Inflammatory macrophage treated with lipopolysaccharide for 1 hour (primary cell): ENCODE measurements around the gene NR1D1.
A peak's percentile ranks its signal among the peaks of the same experiment; 100 is the strongest.
"Not testable (repeated sequence)": the region's sequence is repeated elsewhere in the genome, so short reads cannot be mapped to it uniquely, and the experiment has no call there.

ENCODE experiments used
- DNase-seq, 2 donors: peaks; one replicate each; pipeline ENCODE4 v3.0.0-alpha.2; 2020 to 2022

The NR1D1 gene

DNA sequence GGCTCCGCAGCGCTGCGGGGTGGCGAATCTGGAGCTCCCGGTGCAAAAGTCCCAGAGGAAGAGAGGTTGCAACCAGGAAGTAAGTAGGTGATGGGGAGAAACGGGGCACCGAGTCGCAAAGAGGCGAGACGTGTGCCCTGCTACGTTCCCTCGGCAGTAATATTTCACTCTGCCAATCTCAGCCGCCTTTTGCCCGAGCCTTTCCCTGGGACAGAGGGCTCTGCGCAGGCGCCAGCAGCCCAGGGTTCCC is at the start of gene NR1D1:
Gene NR1D1, minus strand, starts transcription at position 171 of the 250 bp plus-strand sequence. CDS start 495 bp downstream, outside the sequence.
- no peak for DNase-seq

DNA sequence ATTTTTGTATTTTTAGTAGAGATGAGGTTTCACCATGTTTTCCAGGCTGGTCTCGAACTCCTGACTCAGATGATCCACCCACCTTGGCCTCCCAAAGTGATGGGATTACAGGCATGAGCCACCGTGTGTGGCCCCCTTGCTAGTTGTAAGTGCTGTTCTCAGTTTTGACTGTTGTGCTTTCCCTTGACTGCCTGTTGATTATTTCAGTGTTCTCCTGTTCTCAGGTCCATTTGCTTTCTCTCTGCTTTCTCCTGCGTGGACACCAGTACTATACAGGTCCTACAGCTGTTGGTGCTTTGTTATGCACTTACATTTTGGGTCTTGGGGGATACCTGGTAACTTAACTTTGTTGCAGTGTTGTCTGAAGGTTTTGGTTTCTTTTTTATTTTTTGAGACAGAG is 48.1 kb upstream of the NR1D1 start:
- no peak for DNase-seq

DNA sequence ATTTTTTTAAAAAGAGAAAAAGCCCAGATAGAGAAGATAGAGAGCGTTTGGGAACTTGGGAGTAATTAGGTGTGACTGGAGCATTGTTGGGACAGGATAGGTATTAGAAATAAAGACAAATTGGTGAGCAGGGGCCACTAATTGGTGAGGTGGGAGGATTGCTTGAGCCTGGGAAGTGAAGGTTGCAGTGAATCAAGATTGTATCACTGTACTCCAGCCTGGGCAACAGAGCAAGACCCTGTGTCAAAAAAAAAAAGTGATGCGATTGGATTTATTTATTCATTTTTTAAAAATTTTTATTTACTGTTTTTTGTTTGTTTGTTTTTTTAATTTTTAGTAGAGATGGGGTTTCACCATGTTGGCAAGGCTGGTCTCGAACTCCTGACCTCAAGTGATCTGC is 45.1 kb upstream of the NR1D1 start:
- DNase-seq = no peak

DNA sequence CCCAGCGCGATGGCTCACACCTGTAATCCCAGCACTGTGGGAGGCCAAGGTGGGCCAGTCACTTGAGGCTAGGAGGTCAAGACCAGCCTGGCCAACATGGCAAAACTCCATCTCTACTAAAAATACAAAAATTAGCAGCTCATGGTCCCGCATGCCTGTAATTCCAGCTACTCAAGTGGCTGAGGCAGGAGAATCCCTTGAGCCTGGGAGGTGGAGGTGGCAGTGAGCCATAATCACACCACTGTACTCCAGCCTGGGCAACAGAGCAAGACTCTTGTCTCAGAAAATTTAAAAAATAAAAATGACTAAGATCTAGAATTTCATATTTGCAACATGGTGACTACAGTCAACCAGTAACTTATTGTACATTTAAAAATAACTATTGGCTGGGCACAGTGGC is 42.8 kb upstream of the NR1D1 start:
- not testable (repeated sequence) for DNase-seq

DNA sequence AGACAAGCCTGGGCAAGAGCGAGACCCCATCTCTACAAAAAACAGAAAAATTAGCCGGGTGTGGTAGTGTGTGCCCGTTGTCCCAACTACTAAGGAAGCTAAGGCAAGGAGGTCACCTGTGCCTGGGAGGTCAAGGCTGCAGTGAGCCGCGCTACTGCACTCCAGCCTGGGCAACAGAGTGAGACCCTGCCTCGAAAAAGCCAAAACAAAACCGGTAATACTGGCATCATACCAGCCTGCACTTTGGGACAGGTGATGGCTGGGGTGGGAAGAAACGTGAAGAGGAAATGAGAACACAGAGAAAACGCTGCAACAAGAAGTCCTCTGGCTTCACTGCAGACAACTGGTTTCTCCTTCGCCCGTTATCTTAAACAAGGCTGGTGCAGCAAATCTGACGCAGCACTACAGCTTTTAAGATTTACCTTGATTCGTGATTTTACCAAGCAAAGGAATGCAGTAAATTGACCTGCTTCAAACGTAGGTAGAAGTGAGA is 39.2 kb upstream of the NR1D1 start:
- DNase-seq = no peak

DNA sequence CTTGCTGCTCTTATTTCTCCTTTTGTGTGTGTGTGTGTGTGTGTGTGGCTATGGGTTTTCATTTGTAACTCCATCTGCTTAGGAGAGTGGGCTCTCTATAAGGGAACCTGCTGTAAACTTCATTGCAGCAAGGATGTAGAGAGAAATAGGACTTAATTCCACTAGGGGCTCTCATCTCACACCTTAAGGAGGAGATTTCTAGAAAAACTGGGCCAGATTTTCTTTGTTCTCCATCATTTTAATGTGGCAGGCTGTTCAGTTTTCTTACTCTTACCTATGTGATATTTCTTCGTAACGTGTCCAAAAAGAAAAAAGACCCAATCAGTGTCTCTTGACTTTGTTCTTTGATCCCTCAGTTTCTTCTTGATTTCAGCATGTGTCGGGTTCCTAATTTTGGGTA is 35.4 kb upstream of the NR1D1 start:
- no peak for DNase-seq

DNA sequence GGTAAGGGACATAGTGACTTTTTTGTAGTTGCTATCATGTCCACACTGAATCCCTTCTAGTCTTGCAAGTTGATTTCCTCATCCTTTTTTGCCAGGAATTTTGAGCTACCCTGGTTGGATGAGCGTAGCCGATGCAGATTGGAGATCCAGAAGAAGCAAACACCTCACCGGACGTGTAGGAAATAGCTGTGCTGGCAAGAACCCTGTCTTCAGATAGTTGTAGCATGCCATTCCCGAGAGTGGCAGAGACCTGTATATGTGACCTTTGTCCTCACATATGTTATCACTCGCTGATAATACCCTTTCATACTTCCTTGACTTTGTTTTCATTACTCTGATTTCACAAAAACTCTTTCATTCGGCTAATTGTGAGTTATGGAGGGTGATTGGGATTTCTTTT is 33.8 kb upstream of the NR1D1 start:
- no peak for DNase-seq

DNA sequence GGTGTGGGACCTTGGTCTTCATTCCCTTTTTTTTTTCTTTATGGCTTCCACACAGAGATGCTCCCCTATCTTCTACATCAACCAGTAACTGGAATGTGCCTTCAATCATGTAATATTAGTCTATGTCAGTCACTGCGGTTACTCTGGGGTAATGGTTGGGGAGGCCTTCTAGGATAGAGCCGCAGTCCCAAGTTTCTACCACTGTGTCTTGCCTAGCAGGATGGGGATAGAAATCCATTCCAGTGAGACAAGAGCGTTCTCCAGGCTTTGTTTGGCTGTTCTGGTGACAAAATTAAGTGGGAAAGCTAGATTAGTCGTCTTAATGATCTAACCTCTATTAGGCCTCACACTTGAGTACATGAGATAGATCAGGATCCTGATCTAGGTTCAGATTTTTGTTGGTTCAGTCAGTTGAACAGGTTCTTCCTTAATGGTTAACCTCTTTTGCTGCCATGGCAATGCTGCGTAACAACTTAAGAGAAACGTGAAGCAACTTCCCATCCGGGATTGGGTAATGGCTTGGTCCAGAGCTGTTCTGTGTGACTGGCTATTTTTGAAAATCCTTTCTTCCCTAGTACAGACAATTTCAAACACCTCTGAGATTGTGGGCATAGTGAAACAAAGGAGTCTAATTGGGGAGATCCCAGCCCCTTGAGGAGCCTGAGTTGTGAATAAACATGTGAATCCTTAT is 30.1 kb upstream of the NR1D1 start:
- DNase-seq = peak; percentile 80 to 93

DNA sequence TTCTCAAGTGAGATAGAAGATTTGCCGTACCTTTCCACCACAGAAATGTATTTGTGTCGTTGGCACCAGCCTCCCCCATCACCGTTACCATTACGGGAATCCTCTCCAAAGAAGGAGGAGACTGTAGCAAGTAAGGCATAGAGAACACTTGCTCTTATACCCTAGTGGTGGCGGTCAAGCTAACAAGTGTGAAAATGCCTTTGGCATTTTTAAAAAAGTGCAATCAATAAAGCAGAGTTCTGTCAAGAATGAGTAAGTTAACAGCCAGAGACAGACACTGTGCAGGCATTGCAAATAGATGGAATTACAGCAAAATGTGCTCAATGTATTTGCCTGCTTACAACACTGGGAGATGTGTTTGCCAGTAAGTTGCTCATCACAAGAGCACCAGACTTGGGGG is 29.1 kb upstream of the NR1D1 start:
- no peak for DNase-seq

DNA sequence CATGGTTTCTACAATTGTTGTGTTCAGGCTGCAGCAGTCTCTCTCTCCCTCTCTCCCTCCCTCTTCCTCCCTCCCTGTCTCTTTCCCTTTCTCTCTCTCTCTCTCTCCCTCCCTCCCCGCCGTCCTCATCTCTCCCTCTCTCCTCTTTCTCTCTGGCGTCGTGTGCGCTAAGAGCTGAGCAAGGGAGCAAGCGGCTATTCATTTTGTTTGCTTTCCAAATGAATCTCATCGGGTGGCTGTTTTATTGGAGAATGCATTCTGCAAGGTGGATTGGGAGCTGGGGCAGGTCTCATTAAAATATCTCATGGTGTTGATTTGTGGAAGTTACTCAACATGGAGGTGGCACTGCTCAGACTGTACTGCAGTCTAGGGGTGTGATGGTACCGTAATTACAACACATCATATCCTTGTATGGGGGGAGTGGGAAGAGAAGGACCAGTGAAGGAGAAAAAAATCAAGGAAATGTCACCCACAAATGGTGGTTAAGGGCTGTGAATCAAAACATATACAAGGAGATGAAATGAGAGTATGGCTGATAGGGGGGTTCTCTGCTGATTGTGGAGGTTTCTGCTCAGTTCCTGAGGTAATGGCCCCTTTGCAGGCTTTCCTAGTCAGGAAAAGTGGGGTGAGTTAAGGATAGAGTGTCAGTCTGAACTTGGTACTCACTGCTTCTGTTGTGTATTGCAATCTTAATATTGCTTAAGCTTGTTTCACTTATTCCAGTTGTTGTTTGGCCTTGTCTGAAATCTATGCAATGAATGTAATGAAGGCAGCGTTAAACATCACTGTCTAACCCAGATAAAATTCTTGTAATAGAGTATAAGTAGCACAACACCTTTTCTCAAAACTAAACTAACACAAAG is 24.1 kb upstream of the NR1D1 start:
- peak in 1 of 2 donors; percentile 38 for DNase-seq

DNA sequence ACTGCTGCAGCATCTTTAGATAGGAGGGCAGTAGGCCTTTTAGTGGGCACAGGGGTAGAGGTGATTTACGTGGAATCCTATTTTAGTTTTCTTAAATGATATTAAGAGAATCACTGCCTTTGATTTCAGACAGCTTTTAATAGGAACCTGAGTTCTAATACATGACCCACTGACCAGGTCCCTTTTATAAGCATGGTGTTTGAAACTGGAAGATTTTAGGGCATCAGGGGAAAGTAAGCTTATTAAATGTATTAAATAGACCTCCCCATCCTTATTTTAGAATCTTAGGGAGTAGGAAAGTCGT is 23.4 kb upstream of the NR1D1 start:
- DNase-seq = no peak

DNA sequence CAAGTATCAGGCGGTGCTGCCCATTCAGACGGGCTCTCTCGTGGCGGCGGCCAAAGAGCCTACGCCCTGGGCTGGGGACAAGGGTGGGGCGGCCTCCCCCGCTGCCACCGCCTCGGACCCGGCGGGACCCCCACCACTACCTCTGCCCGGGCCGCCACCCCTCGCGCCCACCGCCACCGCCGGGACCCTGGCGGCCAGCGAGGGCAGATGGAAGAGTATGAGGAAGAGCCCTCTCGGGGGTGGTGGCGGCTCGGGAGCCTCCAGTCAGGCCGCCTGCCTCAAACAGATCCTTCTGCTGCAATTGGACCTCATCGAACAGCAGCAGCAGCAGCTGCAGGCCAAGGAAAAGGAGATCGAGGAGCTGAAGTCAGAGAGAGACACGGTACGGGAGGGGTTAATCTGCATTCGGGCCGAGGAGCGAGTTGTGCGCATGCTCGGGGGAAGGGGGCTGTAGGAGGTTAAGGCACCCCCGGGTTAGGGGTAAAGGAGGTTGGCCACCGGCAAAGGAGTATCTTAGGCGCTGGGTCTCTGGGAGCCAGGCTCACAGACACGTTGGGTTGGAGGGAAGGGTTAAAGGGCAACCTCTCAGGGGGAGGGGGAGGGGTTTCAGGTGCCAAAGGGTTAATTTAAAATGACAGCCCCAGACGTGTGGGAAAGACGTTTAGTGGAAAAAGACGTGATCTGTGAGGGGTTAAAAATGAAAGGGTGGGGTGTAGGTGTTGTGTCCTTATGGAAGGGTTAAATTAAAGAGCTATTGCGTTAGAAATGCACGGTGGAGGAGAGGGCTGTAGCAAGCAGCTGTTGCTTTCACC is 22.8 kb upstream of the NR1D1 start:
- no peak for DNase-seq

DNA sequence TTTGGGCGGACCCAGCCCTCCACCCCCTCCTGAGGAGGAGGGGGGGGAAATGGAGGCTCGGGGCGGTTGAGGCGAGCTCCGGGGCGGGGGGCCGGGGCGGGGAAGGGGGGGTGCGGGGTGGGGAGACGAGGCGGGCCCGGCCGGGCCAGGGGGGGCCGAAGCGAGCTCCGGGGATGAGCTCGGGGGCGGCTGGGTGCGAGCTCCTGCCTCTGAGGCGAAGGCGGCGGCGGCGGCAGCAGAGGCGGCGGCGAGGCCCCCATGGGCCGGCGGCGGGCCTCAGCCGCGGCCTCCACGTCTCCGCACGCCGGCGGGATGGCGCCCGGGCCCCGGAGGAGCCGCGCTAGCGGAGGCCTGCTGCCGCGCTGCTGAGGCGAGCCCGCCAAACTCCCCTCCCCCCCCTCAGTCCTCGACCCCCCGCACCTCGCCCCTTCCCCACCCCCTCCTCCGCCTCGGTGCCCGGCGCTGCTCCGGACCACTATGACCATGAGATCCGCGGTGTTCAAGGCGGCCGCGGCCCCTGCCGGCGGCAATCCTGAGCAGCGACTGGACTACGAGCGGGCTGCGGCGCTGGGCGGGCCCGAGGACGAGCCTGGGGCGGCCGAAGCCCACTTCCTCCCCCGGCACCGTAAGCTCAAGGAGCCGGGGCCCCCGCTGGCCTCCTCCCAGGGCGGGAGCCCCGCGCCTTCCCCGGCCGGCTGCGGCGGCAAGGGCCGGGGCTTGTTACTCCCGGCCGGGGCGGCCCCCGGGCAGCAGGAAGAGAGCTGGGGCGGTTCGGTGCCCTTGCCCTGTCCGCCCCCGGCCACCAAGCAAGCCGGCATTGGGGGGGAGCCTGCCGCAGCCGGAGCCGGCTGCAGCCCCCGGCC is 22.0 kb upstream of the NR1D1 start:
- peak in 1 of 2 donors; percentile 34 for DNase-seq

DNA sequence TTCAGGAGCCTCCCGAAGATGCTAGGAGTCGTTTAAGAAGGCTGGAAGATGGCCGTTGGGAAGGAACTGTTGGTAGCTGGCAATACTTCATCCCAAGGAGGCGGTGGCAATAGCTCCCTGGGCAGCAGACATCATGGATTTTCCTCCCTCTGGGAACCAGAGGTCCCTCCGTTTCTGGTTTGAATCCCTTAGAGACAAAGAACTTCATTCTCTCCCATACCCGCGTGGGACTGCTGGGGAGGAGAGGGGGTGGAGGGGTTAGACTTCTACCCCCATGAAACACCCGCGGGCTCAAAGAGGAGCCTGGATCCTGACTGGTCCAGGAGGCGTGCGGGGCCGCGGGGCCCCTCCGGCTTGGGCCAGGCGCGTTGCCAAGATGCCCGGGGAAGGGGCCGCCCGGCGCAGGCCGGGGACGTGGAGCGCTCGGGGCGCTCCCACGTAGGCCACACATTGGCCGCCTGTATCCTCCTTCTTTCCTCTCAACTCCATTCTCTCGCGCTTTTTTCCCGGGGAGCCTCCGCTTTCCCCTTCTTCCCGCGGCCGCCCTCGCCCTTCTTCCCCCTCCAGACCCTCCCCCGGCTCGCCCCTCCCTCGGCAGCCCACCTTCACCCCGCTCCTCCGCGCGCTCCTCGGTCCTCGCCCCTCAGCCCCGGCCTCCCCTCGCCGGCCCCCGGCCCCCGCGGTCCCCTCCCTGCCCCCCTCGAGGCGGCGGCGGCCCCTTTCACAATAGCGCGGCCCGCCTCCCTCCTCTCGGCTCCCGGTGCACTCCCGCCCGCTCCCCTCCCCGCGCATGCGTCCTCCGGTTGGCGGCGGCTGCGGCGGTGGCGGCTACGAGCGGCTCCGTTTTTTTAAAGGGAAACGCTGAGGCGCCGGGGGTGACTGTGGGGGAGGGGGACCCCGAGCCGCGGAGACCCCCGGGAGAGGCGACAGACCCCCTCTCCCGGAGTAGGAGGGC is 21.1 kb upstream of the NR1D1 start, which contains the start of gene MSL1:
Gene MSL1, plus strand, starts transcription at position 791 of the 955 bp plus-strand sequence. CDS start 642 bp downstream, outside the sequence.
- DNase-seq = peak; percentile 63 to 79

DNA sequence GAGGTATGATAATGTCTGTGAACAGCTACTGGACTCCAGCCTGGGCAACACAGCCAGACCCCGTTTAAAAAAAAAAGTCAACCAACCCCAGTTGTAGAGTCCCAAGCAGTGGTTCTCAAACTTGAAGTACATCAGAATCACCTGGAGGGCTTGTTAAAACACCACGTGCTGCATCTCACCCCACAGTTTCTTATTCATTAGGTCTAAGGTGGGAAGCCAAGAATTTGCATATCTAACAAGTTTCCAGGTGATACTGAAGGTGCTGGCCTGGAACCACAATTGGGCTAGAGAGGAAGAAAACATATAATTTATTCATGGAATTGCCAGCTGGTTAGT is 14.7 kb upstream of the NR1D1 start:
- DNase-seq = no peak

DNA sequence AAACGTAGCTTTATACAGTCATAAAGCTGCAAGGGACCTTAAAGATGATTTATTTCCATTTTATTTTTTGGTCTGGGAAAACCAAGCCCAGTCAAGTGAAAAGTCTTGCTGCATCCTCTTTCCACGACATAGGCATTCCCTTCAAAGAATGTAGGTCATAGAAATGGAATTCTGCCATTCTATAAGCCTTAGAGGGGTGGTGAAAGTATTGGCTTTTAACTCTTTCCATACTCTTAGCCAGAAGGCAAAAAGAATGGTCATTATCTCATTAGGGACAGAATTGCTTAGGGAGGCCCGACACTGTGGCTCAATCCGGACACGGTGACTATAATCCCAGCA is 13.5 kb upstream of the NR1D1 start:
- no peak for DNase-seq

DNA sequence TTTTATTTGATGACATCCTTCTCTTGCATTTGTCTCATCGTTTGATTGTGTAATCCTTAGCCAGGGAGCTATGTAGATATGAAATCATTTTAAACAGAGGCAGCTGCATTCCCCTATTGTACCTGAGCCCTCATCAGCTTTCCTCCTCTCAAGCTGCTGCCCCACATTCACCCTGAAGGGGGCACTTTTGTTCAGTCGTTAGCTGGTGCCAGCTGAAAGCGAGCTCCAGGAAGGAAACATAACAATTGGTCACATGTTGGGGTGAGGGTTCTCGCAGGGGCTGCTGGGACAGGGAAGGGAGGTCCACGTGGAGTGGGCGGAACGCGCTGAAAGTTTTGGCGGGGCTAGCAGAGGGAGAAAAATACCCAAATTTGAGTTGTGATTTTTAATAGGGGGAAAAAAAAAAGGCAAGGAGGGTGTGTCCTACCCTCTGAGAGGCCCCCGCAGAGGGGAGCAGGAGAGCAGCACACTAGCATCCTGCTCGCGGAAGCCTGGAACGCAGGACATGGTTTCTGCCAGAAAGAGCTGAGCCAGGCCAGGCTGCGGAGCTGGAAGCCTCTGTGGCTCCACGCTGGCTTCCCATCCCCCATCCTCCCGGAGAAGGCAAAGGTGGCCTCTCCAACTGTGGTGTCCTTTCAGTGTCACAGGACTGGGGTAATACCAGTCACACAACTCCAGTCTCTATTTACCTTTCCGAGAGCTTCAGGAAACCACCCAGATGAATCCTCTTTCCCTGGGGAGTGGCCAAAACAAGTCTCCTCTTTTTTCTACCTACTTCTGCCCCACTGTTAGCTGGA is 12.9 kb upstream of the NR1D1 start:
- peak; percentile 90 to 97 for DNase-seq

DNA sequence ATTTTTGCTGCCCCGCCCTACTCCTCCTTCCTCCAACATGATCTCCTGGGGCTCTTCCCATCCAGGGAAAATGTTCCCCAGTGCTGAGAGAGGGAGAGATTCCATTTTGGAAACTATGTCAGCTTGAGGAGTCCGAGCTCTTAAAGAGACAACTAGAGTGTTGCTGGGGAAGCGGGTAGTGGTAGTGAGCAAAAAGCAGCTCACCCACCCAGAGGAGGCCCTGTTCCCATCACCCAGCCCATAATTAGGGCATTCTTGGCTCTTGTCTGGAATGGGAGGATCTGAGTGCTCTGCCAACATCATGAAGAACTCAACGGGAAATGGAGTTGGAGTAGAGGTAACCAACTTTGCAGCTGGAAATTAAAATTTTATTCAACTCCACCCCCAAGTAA is 12.3 kb upstream of the NR1D1 start:
- DNase-seq = no peak

DNA sequence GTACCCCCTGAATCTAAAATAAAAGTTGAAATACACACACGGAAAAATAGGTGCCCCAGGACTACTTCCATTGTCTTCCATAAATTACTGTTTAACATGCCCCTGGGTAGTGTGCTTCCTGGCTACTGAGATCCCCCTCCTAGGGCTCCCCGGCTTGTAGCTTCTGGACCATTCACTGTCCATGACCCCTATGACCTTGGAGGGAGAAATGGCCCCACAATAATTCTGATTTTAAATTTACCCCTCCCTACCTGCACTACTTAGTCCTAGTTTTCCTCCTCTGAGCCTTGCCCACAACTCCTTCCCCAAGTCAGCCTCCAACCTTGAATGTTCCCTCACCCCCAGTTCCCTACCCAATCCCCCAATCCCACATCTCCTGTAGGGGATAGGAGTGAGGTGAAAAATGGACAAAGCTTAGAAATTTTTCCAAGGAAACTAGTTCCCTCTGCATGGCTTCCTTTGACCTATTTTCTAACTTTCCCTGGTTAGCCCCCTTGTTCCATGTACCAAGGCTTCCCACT is 11.9 kb upstream of the NR1D1 start:
- DNase-seq = no peak
